ENCODE results near the gene TTC31.
"Not testable (repeated sequence)": the region's sequence is repeated elsewhere in the genome, so short reads cannot be mapped to it uniquely, and the experiment has no call there.

The TTC31 gene

GRCh38 chr2:74461187-74462053 lies 21.5 kb upstream of the TTC31 start:
- no peak overlapping the region for H3K27ac ChIP-seq
- no peak overlapping the region for H3K4me2 ChIP-seq
- H3K4me3 ChIP-seq = no peak overlapping the region
- no peak for TF ChIP-seq Cebpa-rat (IDR thresholded peaks at IDR 0.05)
- H3K36me3 ChIP-seq = peaks cover 25 to 34% (median 28%) of the 10 kb centered on the region in 11 experiments
- no peaks in the 10 kb centered on the region for H3K27me3 ChIP-seq
- no peaks in the 10 kb centered on the region for H3K9me3 ChIP-seq (replicated peaks in 1 of 11)
- H3K9ac ChIP-seq = no peak overlapping the region
- H4K20me1 ChIP-seq = peaks cover 0 to 20% (median 4%) of the 10 kb centered on the region in 11 experiments; a peak in 10 of 22 replicates
- H3K4me1 ChIP-seq = peaks cover 31 to 46% (median 43%) of the 10 kb centered on the region in 10 experiments

GRCh38 chr2:74462054-74462785 lies 20.7 kb upstream of the TTC31 start:
- Histone ChIP-seq H3K4me2 (no peak overlapping the region), H3K36me3 (peaks cover 25 to 34% (median 28%) of the 10 kb centered on the region in 11 experiments), H4K20me1 (peaks cover 0 to 20% (median 4%) of the 10 kb centered on the region in 11 experiments; a peak in 10 of 22 replicates), H3K4me1 (peaks cover 23 to 38% (median 35%) of the 10 kb centered on the region in 10 experiments), H3K9me3 (replicated peaks in 1 of 11) (no peaks in the 10 kb centered on the region), H3K27ac (no peak overlapping the region), H3K9ac (no peak overlapping the region), H3K4me3 (no peak overlapping the region), H3K27me3 (no peaks in the 10 kb centered on the region)
- no peak for TF ChIP-seq Cebpa-rat (IDR thresholded peaks at IDR 0.05)

DNA sequence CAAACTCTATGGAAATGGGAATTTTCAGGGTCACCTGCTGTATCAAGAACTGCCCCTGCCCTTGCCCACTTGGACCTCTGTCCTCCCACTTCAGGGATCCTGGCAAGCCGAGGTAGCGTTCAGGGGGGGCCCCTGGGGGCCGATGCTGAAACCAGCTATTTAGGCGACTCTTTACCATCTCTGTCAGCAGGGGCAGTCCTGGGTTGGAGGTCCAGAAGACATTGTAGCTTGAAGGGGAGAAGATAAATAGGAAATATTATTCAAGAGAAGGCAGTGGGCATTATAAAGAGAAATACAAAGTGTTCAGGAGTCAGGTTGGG lies 20.1 kb upstream of the TTC31 start:
- no peak overlapping the region for H3K9ac ChIP-seq
- H4K20me1 ChIP-seq = peaks cover 0 to 20% (median 4%) of the 10 kb centered on the region in 11 experiments; a peak in 10 of 22 replicates
- peaks cover 23 to 38% (median 35%) of the 10 kb centered on the region in 10 experiments for H3K4me1 ChIP-seq
- no peak for TF ChIP-seq Cebpa-rat (IDR thresholded peaks at IDR 0.05)
- H3K4me3 ChIP-seq = no peak overlapping the region
- H3K36me3 ChIP-seq = peaks cover 25 to 34% (median 28%) of the 10 kb centered on the region in 11 experiments
- H3K27ac ChIP-seq = no peak overlapping the region
- H3K27me3 ChIP-seq = no peaks in the 10 kb centered on the region
- no peaks in the 10 kb centered on the region for H3K9me3 ChIP-seq (replicated peaks in 1 of 11)
- peak overlapping the region in 4 of 11 experiments; percentile 45 to 99 (median 99); a peak in 5 of 22 replicates for H3K4me2 ChIP-seq

- H3K4me1 ChIP-seq = peaks cover 21 to 33% (median 29%) of the 10 kb centered on the region in 10 experiments
- peaks cover 25 to 34% (median 28%) of the 10 kb centered on the region in 11 experiments for H3K36me3 ChIP-seq
- no peaks in the 10 kb centered on the region for H3K27me3 ChIP-seq
- peak overlapping the region; percentile 82 to 100 (median 99) for H3K4me2 ChIP-seq
- no peaks in the 10 kb centered on the region for H3K9me3 ChIP-seq (replicated peaks in 1 of 11)
- peak overlapping the region; percentile 72 to 88 (median 83) for H3K27ac ChIP-seq
- peak overlapping the region; percentile 85 to 96 (median 89) for H3K9ac ChIP-seq
- no peak for TF ChIP-seq Cebpa-rat (IDR thresholded peaks at IDR 0.05)
- H4K20me1 ChIP-seq = peaks cover 0 to 20% (median 4%) of the 10 kb centered on the region in 11 experiments; a peak in 10 of 22 replicates
- H3K4me3 ChIP-seq = peak overlapping the region; percentile 81 to 96 (median 90)
Observed at GRCh38 chr2:74464406-74464805, 18.5 kb upstream of the TTC31 start.

DNA sequence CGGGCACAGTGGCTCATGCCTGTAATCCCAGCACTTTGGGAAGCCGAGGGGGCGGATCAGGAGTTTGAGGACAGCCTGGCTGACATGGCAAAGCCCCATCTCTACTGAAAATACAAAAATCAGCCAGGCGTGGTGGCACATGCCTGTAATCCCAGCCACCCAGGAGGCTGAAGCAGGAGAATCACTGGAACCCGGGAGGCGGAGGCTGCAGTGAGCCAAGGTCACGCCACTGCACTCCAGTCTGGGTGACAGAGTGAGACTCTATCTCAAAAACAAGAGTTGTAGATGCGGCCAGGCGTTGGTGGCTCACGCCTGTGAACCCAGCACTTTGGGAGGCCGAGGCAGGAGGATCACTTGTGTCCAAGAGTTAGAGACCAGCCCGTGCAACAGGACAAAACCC lies 12.1 kb upstream of the TTC31 start:
- peak overlapping the region in 4 of 11 experiments; percentile 79 to 89 (median 86); a peak in 3 of 22 replicates for H3K27ac ChIP-seq
- peak overlapping the region; percentile 83 to 98 (median 95) for H3K4me2 ChIP-seq
- peaks cover 29 to 47% (median 36%) of the 10 kb centered on the region in 10 experiments for H3K4me1 ChIP-seq
- H3K9me3 ChIP-seq (replicated peaks in 1 of 11); H4K20me1 ChIP-seq; H3K27me3 ChIP-seq: not testable (repeated sequence)
- peak overlapping the region in 5 of 10 experiments; percentile 68 to 84 (median 76); a peak in 3 of 20 replicates for H3K4me3 ChIP-seq
- H3K9ac ChIP-seq = peak overlapping the region in 9 of 11 experiments; percentile 82 to 89 (median 86); a peak in 13 of 22 replicates
- H3K36me3 ChIP-seq = peaks cover 17 to 27% (median 19%) of the 10 kb centered on the region in 11 experiments

GRCh38 chr2:74471332-74472065 lies 11.4 kb upstream of the TTC31 start:
- peaks cover 24 to 44% (median 32%) of the 10 kb centered on the region in 10 experiments for H3K4me1 ChIP-seq
- peak overlapping the region; percentile 83 to 98 (median 95) for H3K4me2 ChIP-seq
- H3K9ac ChIP-seq = peak overlapping the region; percentile 82 to 89 (median 86)
- H3K4me3 ChIP-seq = peak overlapping the region; percentile 65 to 84 (median 74)
- peaks cover 23 to 34% (median 26%) of the 10 kb centered on the region in 11 experiments for H3K36me3 ChIP-seq
- no peak for TF ChIP-seq Cebpa-rat (IDR thresholded peaks at IDR 0.05)
- H3K9me3 ChIP-seq (replicated peaks in 1 of 11) = no peaks in the 10 kb centered on the region
- no peaks in the 10 kb centered on the region for H3K27me3 ChIP-seq
- peak overlapping the region; percentile 62 to 90 (median 86) for H3K27ac ChIP-seq
- H4K20me1 ChIP-seq = no peaks in the 10 kb centered on the region

GRCh38 chr2:74472086-74472944 lies 10.6 kb upstream of the TTC31 start, which contains the start of gene MRPL53:
Gene MRPL53, minus strand, starts transcription at chr2:74472680. Its CDS starts 20 bp downstream, at chr2:74472660.
- Histone ChIP-seq H3K4me2 (peak within 1 kb of the TSS; percentile 83 to 98 (median 95)), H3K9me3 (replicated peaks in 1 of 11) (no peaks in the 10 kb centered on the region), H3K27me3 (no peaks in the 10 kb centered on the region), H3K4me1 (peaks cover 29 to 52% (median 40%) of the 10 kb centered on the region in 10 experiments), H3K36me3 (peaks cover 26 to 42% (median 33%) of the 10 kb centered on the region in 11 experiments), H3K9ac (peak within 1 kb of the TSS; percentile 82 to 89 (median 86)), H3K4me3 (peak within 1 kb of the TSS; percentile 65 to 84 (median 74)), H4K20me1 (no peaks in the 10 kb centered on the region), H3K27ac (peak within 1 kb of the TSS; percentile 62 to 90 (median 86))
- TF ChIP-seq Cebpa-rat (IDR thresholded peaks at IDR 0.05) = no peak

DNA sequence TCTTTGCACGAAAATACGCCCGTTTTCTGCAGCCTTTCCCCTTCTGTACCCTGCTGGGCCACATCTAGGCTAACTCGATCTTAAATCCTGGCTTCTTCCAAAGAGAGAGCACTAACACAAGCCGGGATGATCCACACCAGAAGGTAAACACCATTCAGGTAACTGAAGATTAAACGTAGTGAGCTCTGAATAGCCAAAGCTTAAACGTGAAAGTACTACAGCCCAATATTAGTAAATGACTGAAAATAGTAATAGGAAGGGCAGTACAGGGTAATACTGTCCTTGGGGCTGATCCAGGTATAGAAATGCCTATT lies 10.0 kb upstream of the TTC31 start:
- Histone ChIP-seq H3K4me2 (peak overlapping the region; percentile 83 to 98 (median 95)), H3K4me1 (peaks cover 29 to 58% (median 46%) of the 10 kb centered on the region in 10 experiments), H3K9me3 (replicated peaks in 1 of 11) (no peaks in the 10 kb centered on the region), H3K4me3 (peak overlapping the region; percentile 65 to 84 (median 74)), H3K9ac (peak overlapping the region; percentile 82 to 89 (median 86)), H3K27me3 (no peaks in the 10 kb centered on the region), H4K20me1 (no peaks in the 10 kb centered on the region), H3K36me3 (peaks cover 26 to 46% (median 37%) of the 10 kb centered on the region in 11 experiments), H3K27ac (peak overlapping the region; percentile 62 to 90 (median 86))
- no peak for TF ChIP-seq Cebpa-rat (IDR thresholded peaks at IDR 0.05)

Measured in BLaER1 treated with 17β-estradiol and CSF1 and Interleukin-3, amounts not matched to agents 10 nM and 100 nM (cell line).